ENCODE data around the gene PBX4. TPM values are rescaled to one million over a fixed set of nuclear protein-coding genes. Genes with fewer than 3 reads are reported as not detected.
A peak's percentile ranks its signal among the peaks of the same experiment; 100 is the strongest.

Gene PBX4
- total and polyA plus RNA-seq, 2 donors (not counting 1 experiment from before 2014, with no cell fraction given) = 11.7 TPM

GRCh38 chr19:19661141-19661674 is 42.7 kb upstream of the PBX4 start:
- H3K27me3 ChIP-seq (replicated peaks in 1 of 4; ENCODE audit: control extremely low read depth in 1 of 4, control insufficient read depth in 3 of 4, insufficient read depth in 4 of 4, low read length in 3 of 4) = no peaks in the 10 kb centered on the region
- 87% methylated on average over 10 of the region's 10 CpGs for WGBS (ENCODE audit: insufficient coverage)
- H3K27ac Mint-ChIP-seq = peak overlapping the region; percentile 97

More at GRCh38 chr19:19661141-19661674, 42.7 kb upstream of the PBX4 start:
- Histone ChIP-seq H3K4me1 (ENCODE audit: control insufficient read depth in 2 of 2, insufficient read depth in 2 of 2, low read length in 2 of 2) (peaks cover 26 to 39% of the 10 kb centered on the region in 2 donors), H3K9me3 (ENCODE audit: control extremely low read depth in 1 of 3, control insufficient read depth in 2 of 3, insufficient read depth in 1 of 3, low read length in 2 of 3) (peaks cover 0 to 10% (median 0%) of the 10 kb centered on the region in 3 donors), H3K79me2 (ENCODE audit: control insufficient read depth, insufficient read depth, low read length) (peaks cover 62% of the 10 kb centered on the region), H2AFZ (ENCODE audit: insufficient read depth, low read depth, low read length, poor library complexity, severe bottlenecking) (peak overlapping the region; percentile 63), H3K4me3 (ENCODE audit: control extremely low read depth in 1 of 5, extremely low read depth in 1 of 5, insufficient read depth in 1 of 5, low read depth in 2 of 5, low read length in 4 of 5) (peak overlapping the region in 4 of 5 experiments; percentile 13 to 77 (median 30)), H3K9ac (ENCODE audit: low read length) (peak overlapping the region; percentile 46), H3K36me3 (replicated peaks in 1 of 2; ENCODE audit: control extremely low read depth in 1 of 2, control insufficient read depth in 1 of 2, extremely low read depth in 1 of 2, insufficient read depth in 2 of 2, low read length in 1 of 2) (peaks cover 0 to 41% of the 10 kb centered on the region in 2 experiments), H3K27ac (ENCODE audit: low read length in 2 of 2) (peak overlapping the region; percentile 77), H4K20me1 (ENCODE audit: control insufficient read depth, insufficient read depth, low read length, poor library complexity, severe bottlenecking) (peaks cover 10% of the 10 kb centered on the region), H3K4me2 (replicated peaks; ENCODE audit: low read depth, low read length, poor library complexity, severe bottlenecking) (peak overlapping the region; percentile 86)
- TF ChIP-seq EZH2 (IDR thresholded peaks at IDR 0.05; ENCODE audit: borderline replicate concordance, insufficient read depth, low read depth, low read length, poor library complexity, severe bottlenecking) = no peak
- TF ChIP-seq, protein P1, sequence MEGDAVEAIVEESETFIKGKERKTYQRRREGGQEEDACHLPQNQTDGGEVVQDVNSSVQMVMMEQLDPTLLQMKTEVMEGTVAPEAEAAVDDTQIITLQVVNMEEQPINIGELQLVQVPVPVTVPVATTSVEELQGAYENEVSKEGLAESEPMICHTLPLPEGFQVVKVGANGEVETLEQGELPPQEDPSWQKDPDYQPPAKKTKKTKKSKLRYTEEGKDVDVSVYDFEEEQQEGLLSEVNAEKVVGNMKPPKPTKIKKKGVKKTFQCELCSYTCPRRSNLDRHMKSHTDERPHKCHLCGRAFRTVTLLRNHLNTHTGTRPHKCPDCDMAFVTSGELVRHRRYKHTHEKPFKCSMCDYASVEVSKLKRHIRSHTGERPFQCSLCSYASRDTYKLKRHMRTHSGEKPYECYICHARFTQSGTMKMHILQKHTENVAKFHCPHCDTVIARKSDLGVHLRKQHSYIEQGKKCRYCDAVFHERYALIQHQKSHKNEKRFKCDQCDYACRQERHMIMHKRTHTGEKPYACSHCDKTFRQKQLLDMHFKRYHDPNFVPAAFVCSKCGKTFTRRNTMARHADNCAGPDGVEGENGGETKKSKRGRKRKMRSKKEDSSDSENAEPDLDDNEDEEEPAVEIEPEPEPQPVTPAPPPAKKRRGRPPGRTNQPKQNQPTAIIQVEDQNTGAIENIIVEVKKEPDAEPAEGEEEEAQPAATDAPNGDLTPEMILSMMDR (IDR thresholded peaks at IDR 0.05) = no peak
- H3K27me3 Mint-ChIP-seq = no peaks in the 10 kb centered on the region
- intact Hi-C loops (cut with micrococcal nuclease) = no loop called here
- CTCF ChIA-PET = interaction anchor here (0.6 to 3.2 kb wide), 4 partner anchors 17 to 129 kb away, joined by 3 to 12 read pairs (median 7); partner anchors contain the start of gene GMIP
- no peak for ATAC-seq (ENCODE audit: low read depth)
- peak overlapping the region; percentile 93 for H3K4me3 Mint-ChIP-seq
- DNase-seq = no peak
- H3K9me3 Mint-ChIP-seq (ENCODE audit: insufficient read depth) = no peaks in the 10 kb centered on the region
- peaks cover 25% of the 10 kb centered on the region for H3K4me1 Mint-ChIP-seq
- POLR2A ChIA-PET = interaction anchor here (0.6 to 2.9 kb wide), 5 partner anchors 9 to 160 kb away, joined by 3 to 22 read pairs (median 3); partner anchors contain the start of genes GMIP, NDUFA13 and ZNF506
